Left kidney (tissue), 2 donors: ENCODE data around the gene DSG4. TPM values are rescaled to one million over a fixed set of nuclear protein-coding genes. Genes with fewer than 3 reads are reported as not detected.

Experiments
- DNase-seq: peaks from one replicate; pipeline ENCODE4 v3.0.0-alpha.2; 2013
- polyA plus RNA-seq: library from polyadenylated mRNA; unstranded; fragments of 120-200 nt; gene quantifications from one replicate; pipeline ENCODE4 v1.2.1, GENCODE V29; 2013; ENCODE audit not compliant: insufficient read length

Gene DSG4
- polyA plus RNA-seq, 1 donor, result not detected

DNA sequence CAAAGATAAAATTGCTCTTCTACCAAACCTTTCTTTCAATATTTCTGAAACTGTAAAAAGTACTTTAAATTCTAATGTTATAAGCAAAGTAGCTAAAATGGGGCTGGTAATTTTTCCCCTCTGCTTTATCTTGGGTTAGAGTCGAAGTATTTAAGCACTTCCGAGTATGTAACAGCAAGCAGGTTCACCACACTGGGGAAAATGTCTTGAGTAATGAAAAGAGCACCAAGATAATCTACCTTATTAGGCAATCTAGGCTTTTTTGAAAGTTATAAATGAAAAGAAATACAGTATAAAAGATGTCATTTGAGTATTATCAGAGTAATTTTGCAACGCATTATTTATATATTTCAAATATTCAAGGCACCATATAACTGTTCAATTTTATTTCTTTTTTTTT lies 70.3 kb downstream of the DSG4 start:
- DNase-seq, result no peak

DNA sequence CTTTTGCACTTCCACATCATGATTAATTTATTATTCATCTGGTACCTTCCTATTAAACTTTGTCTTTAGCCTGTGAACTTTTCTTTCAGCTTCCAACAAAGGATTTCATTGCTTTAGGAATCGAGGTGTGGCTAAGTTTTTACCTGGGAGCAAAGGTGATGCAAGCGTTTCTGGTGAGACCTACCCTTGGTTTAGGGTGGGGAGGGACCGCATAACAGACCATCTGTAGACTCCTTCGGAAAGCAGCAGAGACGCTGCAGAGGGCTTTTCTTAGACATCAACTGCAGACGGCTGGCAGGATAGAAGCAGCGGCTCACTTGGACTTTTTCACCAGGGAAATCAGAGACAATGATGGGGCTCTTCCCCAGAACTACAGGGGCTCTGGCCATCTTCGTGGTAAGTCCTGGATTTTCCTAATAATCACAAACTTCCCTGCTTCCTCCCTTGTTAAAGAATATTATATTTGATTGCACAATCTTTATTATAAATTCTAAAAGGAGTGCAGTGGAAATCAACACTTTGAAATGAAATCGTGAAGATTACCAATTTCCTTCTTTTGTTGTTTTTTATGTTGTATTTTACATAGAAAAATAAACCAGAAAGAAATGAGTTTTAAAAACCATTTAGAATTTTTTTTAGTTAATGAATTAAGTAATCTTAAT lies 71.1 kb downstream of the DSG4 start, which contains the start of gene DSG3:
Gene DSG3, plus strand, starts transcription at position 212 of the 662 bp plus-strand sequence. Its CDS starts 137 bp downstream, at position 349.
- DNase-seq, result no peak

DNA sequence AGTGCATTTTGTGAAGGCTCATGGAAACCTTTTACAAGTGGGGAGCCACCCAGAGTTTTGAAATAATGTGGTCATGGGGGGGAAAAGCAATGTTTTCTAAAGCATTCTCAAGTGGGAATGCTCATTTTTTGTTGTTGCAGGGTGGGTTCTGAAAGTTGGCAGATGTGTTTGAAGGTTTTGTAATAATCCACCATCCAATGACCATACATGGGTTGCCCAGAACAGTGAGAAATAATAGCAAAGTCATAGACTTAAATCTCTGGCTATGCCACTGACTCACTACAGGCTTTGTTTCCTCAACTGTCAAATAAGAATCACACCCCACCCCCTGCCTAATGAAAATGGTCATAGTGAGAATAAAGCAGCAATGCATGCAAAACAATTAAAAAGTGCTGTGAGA lies 73.8 kb downstream of the DSG4 start:
- DNase-seq, result no peak

DNA sequence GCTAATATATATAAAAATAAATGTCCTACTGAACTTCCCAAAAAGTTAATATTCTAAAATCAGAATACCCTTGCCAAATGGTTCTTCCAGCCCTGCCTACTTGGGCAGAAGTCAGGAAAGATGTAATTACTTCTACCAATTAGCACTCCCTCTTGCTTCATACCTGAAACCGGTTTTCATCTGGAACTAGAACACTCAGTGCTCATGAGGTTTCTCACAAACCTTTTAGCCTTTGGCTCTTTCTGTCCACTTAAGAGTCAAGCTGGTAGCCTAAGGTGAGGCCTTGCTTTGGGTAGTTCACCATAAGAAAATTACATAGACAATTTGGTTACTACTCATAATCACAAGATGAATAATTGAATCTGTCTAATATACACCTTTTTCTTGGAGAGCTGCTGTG lies 75.0 kb downstream of the DSG4 start:
- DNase-seq, result no peak

DNA sequence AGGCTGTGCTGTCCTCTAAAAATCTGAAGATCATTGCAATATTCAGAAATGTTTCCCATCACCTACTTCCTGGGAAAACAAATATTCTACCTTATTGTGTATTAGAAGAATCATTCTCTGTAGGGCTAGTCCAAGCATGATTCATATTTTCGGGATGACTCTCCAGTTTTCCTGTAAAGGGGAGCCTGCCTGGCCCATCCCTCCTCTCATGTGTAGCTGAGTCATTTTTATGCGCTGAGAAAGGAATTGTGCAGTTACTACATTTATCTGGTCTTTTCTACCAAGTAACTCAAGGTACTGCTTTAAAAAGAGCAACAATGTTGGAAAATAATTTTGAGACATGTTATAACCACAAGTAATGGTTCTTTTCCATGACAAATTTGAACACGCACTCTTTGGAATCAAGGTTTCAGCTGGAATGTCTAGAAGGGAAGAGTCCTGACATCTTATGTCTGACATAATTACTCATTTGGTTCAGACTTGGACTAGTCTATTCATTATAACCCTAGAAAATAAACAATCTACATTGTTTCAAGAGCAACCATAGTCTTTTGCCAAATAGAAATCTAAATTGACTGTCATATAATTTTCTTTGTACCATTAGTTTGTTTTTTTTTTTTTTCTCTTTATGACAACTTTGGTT lies 77.6 kb downstream of the DSG4 start:
- no peak for DNase-seq

Other genes with a start within 250 kb of the DSG4 start
- 2.9 TPM for gene DSC1, start 213.9 kb upstream of the DSG4 start, polyA plus RNA-seq
- gene DSG1, start 58.6 kb upstream of the DSG4 start, polyA plus RNA-seq, result 0.05 TPM
- gene DSG3, start 71.0 kb downstream of the DSG4 start, polyA plus RNA-seq, result not detected
- 55.9 TPM for gene DSG2, start 121.4 kb downstream of the DSG4 start, polyA plus RNA-seq
- 0.23 TPM for gene TTR, start 215.1 kb downstream of the DSG4 start, polyA plus RNA-seq